ENCODE data around the gene C2CD2. TPM values are rescaled to one million over a fixed set of nuclear protein-coding genes. Genes with fewer than 3 reads are reported as not detected.

The C2CD2 gene
- total RNA-seq, 2 donors from 2014 or later: 10.4 to 25.4 TPM

- ATAC-seq: peak; percentile 54
- peak overlapping the region; percentile 42 to 87 (median 78) for H3K27ac ChIP-seq
- WGBS, 2 donors: 1 to 2% methylated on average over 37 to 48 of the region's 48 CpGs
Observed at GRCh38 chr21:41877901-41878830, 75.7 kb downstream of the C2CD2 start.

GRCh38 chr21:41876928-41877652 lies 76.7 kb downstream of the C2CD2 start:
- 81 to 85% methylated on average over 11 of the region's 11 CpGs for WGBS, 2 donors
- DNase-seq: no peak
- H3K36me3 ChIP-seq (replicated peaks in 1 of 2; ENCODE audit: insufficient read depth in 1 of 2, low read depth in 2 of 2): no peaks in the 10 kb centered on the region
- no peak for ATAC-seq
- no peaks in the 10 kb centered on the region for H3K9me3 ChIP-seq
- TF ChIP-seq POLR2A (IDR thresholded peaks at IDR 0.05) (no peak), CTCF (IDR thresholded peaks at IDR 0.05) (no peak)
- peaks cover 17% of the 10 kb centered on the region for H3K4me1 ChIP-seq
- intact Hi-C loops (cut with DNase I): no loop called here
- H3K27ac ChIP-seq: peak overlapping the region in 1 of 4 donors; percentile 73
- H3K4me3 ChIP-seq: no peak overlapping the region
- no peaks in the 10 kb centered on the region for H3K27me3 ChIP-seq

More at GRCh38 chr21:41877901-41878830, 75.7 kb downstream of the C2CD2 start:
- peaks cover 17% of the 10 kb centered on the region for H3K4me1 ChIP-seq
- no peaks in the 10 kb centered on the region for H3K36me3 ChIP-seq (replicated peaks in 1 of 2; ENCODE audit: insufficient read depth in 1 of 2, low read depth in 2 of 2)
- DNase-seq: peak; percentile 52 to 64 (median 60)
- peak overlapping the region in 1 of 2 donors; percentile 51 for H3K4me3 ChIP-seq
- intact Hi-C loops (cut with DNase I): no loop called here
- H3K27me3 ChIP-seq: no peaks in the 10 kb centered on the region
- H3K9me3 ChIP-seq: no peaks in the 10 kb centered on the region
- TF ChIP-seq CTCF (IDR thresholded peaks at IDR 0.05) (peak in 1 of 7 experiments; percentile 11), POLR2A (IDR thresholded peaks at IDR 0.05) (peak in 1 of 3 donors; percentile 34)

- intact Hi-C loops (cut with DNase I): no loop called here
- H3K36me3 ChIP-seq (replicated peaks in 1 of 2; ENCODE audit: insufficient read depth in 1 of 2, low read depth in 2 of 2): no peaks in the 10 kb centered on the region
- TF ChIP-seq CTCF (IDR thresholded peaks at IDR 0.05) (no peak), POLR2A (IDR thresholded peaks at IDR 0.05) (no peak)
Observed at GRCh38 chr21:41876396-41876795, 77.4 kb downstream of the C2CD2 start.

GRCh38 chr21:41875086-41875485 lies 78.7 kb downstream of the C2CD2 start:
- Histone ChIP-seq H3K4me1 (peaks cover 15% of the 10 kb centered on the region), H3K36me3 (replicated peaks in 1 of 2; ENCODE audit: insufficient read depth in 1 of 2, low read depth in 2 of 2) (no peaks in the 10 kb centered on the region), H3K27ac (no peak overlapping the region), H3K9me3 (no peaks in the 10 kb centered on the region), H3K27me3 (no peaks in the 10 kb centered on the region), H3K4me3 (no peak overlapping the region)
- intact Hi-C loops (cut with DNase I): no loop called here
- no peak for DNase-seq
- WGBS, 2 donors: 93 to 95% methylated on average over 8 of the region's 8 CpGs
- ATAC-seq: no peak
- TF ChIP-seq CTCF (IDR thresholded peaks at IDR 0.05): no peak
- TF ChIP-seq POLR2A (IDR thresholded peaks at IDR 0.05): no peak

More at GRCh38 chr21:41876396-41876795, 77.4 kb downstream of the C2CD2 start:
- no peak for ATAC-seq
- H3K27me3 ChIP-seq: no peaks in the 10 kb centered on the region
- DNase-seq: no peak
- no peak overlapping the region for H3K4me3 ChIP-seq
- H3K4me1 ChIP-seq: peaks cover 17% of the 10 kb centered on the region
- H3K27ac ChIP-seq: no peak overlapping the region
- WGBS, 2 donors: 90 to 91% methylated on average over 5 to 8 of the region's 8 CpGs
- H3K9me3 ChIP-seq: no peaks in the 10 kb centered on the region

Data from body of pancreas (tissue), 4 donors.